Cerebellar cortex (tissue), 1 donor: ENCODE results near the gene PPP2R3A.
"Not testable (repeated sequence)": the region's sequence is repeated elsewhere in the genome, so short reads cannot be mapped to it uniquely, and the experiment has no call there.

Source experiments
- DNase-seq: peaks from one replicate; pipeline ENCODE4 v3.0.0-alpha.2; 2015; ENCODE audit warnings: low spot score

The PPP2R3A gene

GRCh38 chr3:136023264-136023978 lies 57.9 kb downstream of the PPP2R3A start:
- DNase-seq, result no peak

- no peak for DNase-seq
These were observed 70.8 kb downstream of the PPP2R3A start for GRCh38 chr3:136036306-136036705.

- no peak for DNase-seq
These were observed 73.1 kb downstream of the PPP2R3A start for GRCh38 chr3:136038668-136039067.

DNA sequence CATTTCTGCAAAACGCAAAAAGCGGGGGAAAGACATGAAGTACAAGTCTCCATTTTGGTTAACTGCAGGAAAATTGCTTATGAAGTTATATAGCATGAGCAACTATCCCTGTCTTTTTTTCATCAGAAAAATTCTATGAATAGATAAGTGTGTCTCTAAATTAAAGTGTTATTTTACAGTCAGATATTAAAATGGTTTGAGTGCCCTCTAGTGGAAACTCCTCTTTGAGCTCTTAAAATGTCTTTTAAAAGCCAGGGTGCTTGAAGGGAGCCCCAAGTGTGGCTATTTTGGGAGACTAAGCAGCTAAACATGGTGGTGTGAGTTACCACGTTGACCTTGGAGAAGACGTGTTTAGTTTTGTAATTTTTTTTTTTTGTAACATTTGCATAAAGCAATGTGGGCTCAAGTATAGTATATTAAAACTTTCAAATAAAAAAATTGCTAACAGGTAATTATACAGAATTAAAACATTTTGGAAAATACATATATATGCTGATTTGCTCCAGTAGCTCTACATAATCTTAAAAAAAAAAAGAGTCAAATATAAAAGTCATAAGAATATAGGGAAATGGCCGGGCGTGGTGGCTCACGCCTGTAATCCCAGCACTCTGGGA lies 77.2 kb downstream of the PPP2R3A start:
- peak; percentile 59 for DNase-seq

DNA sequence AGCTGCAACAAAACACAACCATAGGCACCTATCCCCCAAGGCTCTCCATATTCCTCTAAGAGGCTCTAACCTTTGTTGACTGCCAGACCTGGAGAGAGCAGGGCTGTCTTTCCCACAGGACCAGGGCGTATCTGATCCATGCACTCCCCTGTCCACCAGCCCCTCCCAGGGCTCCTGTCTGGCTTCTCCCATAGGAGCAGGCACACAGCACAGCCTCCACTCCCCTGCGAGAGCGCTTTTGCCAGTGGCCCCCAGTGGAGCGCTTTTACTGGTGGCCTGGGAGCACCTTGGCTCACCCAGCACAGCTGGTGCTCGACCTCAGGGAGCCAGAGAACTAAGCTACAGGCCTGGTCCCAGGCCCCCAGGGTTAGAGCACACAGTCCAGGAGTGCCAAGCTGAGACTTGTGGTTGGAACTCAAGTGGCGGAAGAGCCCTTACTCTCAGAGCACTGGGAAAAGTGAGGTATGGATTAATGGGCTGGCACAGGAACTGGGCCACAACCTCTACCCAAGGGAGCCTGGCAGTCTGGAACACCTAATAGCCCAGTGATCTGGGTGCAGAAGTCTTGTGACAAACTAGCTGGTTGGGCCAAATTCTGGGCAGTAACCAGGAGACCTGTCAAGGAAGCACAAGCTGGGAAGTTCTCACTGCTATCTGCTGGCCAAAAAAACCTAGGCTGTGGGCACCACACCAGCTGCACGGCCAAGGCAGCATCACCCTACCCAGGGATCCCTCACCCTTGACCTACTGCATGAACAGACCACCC lies 79.6 kb downstream of the PPP2R3A start:
- no peak for DNase-seq

DNA sequence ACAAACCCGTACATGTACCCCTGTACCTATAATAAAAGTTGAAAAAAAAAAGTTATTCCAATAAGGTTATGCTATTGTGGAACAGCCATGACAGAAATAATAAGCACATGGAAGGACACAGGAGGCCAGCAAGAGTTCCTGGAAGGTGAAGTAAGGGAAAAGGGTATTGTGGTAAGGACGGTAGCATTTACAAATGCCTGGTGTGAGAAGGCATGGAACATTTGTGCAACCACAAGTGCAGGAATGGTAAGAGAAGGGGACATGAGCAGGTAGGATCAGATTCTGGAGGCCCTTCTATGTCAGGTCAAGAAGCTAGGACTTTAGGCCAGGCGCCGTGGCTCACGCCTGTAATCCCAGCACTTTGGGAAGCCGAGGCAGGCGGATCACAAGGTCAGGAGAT lies 82.5 kb downstream of the PPP2R3A start:
- DNase-seq, result no peak

- no peak for DNase-seq
These were observed 84.7 kb downstream of the PPP2R3A start for GRCh38 chr3:136050250-136050649.

DNA sequence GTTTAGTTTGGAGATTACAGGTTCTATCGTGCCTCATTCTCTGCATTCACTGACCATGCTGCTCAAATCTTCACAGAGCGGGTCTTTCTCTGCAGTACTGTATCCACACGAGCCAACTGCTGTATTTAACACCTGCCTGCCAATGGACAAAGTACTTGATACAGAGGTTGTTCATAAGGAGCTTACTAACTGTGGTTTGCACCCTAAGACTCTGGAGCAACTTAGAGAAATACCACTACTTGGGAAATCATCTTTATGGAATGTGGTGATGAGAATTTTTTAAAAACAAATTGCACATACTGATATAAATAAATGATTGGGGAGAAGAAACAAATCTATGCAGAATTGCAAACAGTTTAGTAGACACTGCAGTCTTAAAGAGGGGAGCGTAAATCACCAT lies 90.0 kb downstream of the PPP2R3A start:
- DNase-seq, result no peak

GRCh38 chr3:136067211-136067610 lies 101.7 kb downstream of the PPP2R3A start:
- DNase-seq, result no peak

DNA sequence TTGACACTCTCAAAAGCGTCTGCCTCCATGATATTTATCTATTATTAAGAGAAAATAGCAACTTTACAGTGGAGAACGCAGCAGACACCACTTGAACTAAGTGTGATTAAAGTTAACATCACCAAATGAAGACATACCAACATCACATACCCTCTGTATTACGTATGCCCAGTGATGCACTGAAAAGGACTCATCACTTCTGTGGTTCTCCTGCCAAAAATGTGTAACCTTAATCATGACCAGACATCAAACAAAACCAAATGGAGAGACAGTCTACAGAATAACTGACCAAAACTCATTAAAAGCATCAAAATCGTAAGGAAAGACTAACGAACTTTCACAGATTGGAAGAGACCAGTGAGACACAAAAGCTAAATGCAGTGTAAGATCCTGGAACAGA lies 103.2 kb downstream of the PPP2R3A start:
- DNase-seq, result no peak

- DNase-seq, result no peak
These were observed 104.4 kb downstream of the PPP2R3A start for GRCh38 chr3:136069933-136070332.

GRCh38 chr3:136070334-136070733 lies 104.8 kb downstream of the PPP2R3A start:
- no peak for DNase-seq

GRCh38 chr3:136070953-136071949 lies 105.7 kb downstream of the PPP2R3A start:
- peak; percentile 11 for DNase-seq

DNA sequence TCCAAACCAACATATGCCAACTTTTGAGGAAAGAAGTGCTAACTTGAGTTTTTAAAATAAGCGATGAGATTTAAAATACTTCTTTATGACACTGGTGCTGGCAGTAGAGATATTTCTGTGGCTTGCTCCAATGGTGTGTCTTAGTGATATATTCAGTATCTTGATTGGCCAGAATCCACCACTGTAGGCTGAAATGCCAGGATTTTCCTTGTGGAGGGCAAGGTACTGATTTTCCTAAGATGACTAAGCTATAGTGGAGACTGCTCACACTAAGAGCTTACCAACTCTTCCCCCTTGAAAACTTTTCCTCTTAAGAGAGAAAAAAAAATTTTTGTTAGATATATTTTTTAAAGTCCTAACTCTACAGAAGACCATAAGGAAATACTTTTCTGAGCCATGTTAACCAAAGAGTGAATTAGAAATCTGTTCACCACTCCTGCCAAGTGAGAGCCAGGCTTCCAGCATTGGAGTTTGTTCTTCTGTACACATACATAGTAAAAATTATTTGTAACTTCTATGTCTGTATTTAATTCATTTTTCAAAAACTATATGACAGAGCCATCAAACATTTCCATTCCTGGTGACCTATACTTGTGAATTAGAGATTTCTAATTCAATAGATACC lies 109.1 kb downstream of the PPP2R3A start:
- DNase-seq, result no peak

DNA sequence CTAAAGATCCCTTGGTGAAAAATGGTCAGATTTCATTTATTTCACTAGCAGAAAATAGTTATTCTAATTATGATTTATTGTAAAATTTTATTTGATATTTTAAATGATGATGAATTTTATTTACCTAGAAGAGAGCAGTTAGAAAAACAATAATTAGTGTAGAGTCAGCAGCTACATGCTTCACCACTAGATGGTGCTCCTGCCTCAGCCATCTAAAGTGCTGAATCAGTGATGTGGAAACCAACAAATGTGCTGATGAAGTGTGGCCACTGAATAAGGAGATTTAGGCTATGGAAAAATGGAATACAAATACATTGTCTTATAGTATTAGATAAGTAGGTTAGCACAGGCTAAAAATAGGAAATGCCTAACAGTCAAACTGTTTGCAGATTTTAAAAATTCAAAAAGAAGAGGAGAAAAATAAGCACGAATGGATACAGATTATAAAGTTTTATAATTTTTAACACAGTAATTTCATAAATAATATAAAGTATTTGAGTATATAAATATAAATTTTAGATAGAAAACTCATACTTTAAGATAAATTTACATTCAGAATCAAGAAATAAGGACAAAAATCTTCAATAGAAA lies 109.8 kb downstream of the PPP2R3A start:
- peak; percentile 85 for DNase-seq

DNA sequence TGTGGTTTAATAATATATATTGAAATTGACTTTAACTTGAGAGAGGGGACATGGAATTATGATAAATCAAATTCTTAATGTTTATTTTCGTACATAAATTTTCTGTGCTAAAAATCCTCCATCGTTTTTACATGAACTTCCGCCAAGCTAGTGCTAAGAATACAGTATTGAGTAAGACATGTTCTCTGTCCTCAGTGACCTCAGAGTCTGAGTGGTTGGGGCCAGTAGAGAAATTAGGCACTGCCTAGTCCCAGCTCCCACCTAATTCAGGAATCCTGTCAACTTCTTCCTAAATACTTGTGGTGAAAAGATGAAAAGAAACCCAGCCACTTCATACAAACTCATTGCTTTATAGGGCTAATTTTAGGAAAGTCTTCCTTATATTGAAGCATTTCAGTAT lies 110.3 kb downstream of the PPP2R3A start:
- no peak for DNase-seq

GRCh38 chr3:136078421-136079364 lies 113.2 kb downstream of the PPP2R3A start:
- peak; percentile 48 for DNase-seq

DNA sequence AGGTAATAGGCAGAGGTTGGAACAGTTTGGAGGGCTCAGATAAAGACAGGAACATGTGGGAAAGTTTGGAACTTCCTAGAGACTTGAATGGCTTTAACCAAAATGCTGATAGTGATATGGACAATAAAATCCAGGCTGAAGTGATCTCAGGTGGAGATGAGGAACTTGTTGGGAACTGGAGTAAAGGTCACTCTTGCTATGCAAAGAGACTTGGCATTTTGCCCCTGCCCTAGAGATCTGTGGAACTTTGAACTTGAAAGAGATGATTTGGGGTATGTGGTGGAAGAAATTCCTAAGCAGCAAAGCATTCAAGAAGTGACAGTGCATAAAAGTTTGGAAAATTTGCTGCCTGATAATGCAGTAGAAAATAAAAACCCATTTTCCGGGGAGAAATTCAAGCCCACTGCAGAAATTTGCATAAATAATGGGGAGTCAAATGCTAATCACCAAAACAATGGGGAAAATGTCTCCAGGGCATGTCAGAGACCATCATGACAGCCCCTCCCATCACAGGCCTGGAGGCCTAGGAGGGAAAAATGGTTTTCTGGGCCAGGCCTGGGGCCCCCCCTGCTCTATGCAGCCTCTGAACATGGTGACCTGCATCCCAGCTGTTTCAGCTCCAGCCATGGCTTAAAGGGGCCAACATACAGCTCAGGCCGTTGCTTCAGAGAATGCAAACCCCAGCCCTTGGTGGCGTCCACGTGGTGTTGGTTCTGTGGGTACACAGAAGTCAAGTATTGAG lies 118.3 kb downstream of the PPP2R3A start:
- DNase-seq, result not testable (repeated sequence)

GRCh38 chr3:136085067-136085466 lies 119.5 kb downstream of the PPP2R3A start:
- not testable (repeated sequence) for DNase-seq
